PC-9 (cell line): ENCODE results near the gene NFKBIB.

Experiments used
- EZH2 ChIP-seq: fragments of 200-600 bp; sonication (generic); IDR thresholded peaks from 2 replicates; pipeline ENCODE4 v1.8.0; 2017; ENCODE audit warnings: antibody characterized with exemption, low read depth
- TF ChIP-seq, protein P1 (sequence below): fragments of 200-600 bp; sonication (generic); conservative IDR thresholded peaks from 2 replicates; pipeline ENCODE4 v1.6.1; 2017; ENCODE audit warnings: mixed run types, antibody characterized with exemption, mild to moderate bottlenecking, moderate library complexity

DNA sequence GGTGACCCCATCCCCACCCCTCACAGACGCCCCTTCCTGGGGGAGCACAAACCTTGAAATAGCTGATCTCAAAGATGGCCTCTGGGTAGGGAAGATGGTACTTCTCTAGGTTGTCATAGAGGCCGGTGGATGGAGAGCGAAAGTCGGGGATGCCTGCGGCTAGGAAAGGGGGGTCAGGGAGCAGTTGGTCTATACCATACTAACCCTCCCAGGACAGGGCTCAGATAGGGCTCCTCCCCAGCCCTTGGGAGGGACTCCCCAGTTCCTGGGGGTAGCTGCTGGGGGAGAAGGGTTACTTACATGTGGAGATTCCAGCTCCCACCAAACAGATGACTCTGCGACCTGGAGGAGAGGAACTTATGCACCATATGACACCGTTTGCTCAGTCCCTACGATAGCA, 10.0 kb upstream of the NFKBIB start:
- no peak for TF ChIP-seq EZH2
- TF ChIP-seq, protein P1, sequence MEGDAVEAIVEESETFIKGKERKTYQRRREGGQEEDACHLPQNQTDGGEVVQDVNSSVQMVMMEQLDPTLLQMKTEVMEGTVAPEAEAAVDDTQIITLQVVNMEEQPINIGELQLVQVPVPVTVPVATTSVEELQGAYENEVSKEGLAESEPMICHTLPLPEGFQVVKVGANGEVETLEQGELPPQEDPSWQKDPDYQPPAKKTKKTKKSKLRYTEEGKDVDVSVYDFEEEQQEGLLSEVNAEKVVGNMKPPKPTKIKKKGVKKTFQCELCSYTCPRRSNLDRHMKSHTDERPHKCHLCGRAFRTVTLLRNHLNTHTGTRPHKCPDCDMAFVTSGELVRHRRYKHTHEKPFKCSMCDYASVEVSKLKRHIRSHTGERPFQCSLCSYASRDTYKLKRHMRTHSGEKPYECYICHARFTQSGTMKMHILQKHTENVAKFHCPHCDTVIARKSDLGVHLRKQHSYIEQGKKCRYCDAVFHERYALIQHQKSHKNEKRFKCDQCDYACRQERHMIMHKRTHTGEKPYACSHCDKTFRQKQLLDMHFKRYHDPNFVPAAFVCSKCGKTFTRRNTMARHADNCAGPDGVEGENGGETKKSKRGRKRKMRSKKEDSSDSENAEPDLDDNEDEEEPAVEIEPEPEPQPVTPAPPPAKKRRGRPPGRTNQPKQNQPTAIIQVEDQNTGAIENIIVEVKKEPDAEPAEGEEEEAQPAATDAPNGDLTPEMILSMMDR: no peak
